HEK293 (cell line): ENCODE measurements around the gene GALNT10.

Source experiments
- CTCF ChIA-PET: fragments of 350-600 bp; formaldehyde crosslinking; extraction: SDS; loops from one replicate; lab custom pipeline; 2021; ENCODE audit warnings: antibody characterized with exemption; lab: Yijun Ruan, JAX
- POLR2A ChIA-PET: fragments of 300-600 bp; formaldehyde crosslinking; extraction: SDS; loops from one replicate; lab custom pipeline; 2020; ENCODE audit warnings: antibody characterized with exemption, inconsistent platforms; lab: Yijun Ruan, JAX
- H3K27ac ChIP-seq: fragments of 200-500 bp; sonication (Bioruptor generic); 2 replicates; pipeline ENCODE4 v1.5.1; 2014; ENCODE audit warnings: low read depth, low read length, control low read depth, inconsistent platforms; ENCODE audit errors: extremely low read depth
- H3K36me3 ChIP-seq, 2 experiments: fragments of 200-500 bp in 1 of 2; sonication (Bioruptor generic) in 1 of 2; 1 replicate in 1 of 2; 2 replicates in 1 of 2; pipeline ENCODE4 v1.5.1; 2014 to 2017; ENCODE audit warnings: inconsistent platforms in 2 of 2, low read length in 2 of 2; ENCODE audit not compliant: control insufficient read depth in 2 of 2, insufficient read depth in 1 of 2
- H3K4me1 ChIP-seq: fragments of 200-500 bp; sonication (Bioruptor generic); 2 replicates; pipeline ENCODE4 v1.5.1; 2014; ENCODE audit warnings: mild to moderate bottlenecking, low read length, inconsistent platforms; ENCODE audit not compliant: control insufficient read depth, insufficient read depth
- H3K4me3 ChIP-seq: 2 replicates; pipeline ENCODE4 v1.5.1; 2011; ENCODE audit warnings: low read depth, mild to moderate bottlenecking, control low read depth, low read length, moderate library complexity
- H3K9me3 ChIP-seq: fragments of 200-500 bp; sonication (Bioruptor generic); 2 replicates; pipeline ENCODE4 v1.5.1; 2014; ENCODE audit warnings: low read depth, low read length, inconsistent platforms; ENCODE audit not compliant: control insufficient read depth, insufficient read depth
- SP7 ChIP-seq: fragments of 450-650 bp; formaldehyde crosslinking; IDR thresholded peaks from 2 replicates; pipeline ENCODE4 v1.5.1; 2016; ENCODE audit warnings: missing biosample characterization, missing genetic modification characterization
- ZBTB17 ChIP-seq: fragments of 450-650 bp; formaldehyde crosslinking; IDR thresholded peaks from 2 replicates; pipeline ENCODE4 v1.5.1; 2016; ENCODE audit warnings: missing biosample characterization, missing genetic modification characterization
- ZFP41 ChIP-seq: fragments of 450-650 bp; formaldehyde crosslinking; IDR thresholded peaks from 2 replicates; pipeline ENCODE4 v1.5.1; 2016; ENCODE audit warnings: missing biosample characterization, missing genetic modification characterization, borderline replicate concordance
- ZNF121 ChIP-seq: fragments of 450-650 bp; formaldehyde crosslinking; IDR thresholded peaks from 2 replicates; pipeline ENCODE4 v1.5.1; 2016; ENCODE audit warnings: missing biosample characterization, missing genetic modification characterization
- ZNF2 ChIP-seq: fragments of 450-650 bp; formaldehyde crosslinking; IDR thresholded peaks from 2 replicates; pipeline ENCODE4 v1.5.1; 2016; ENCODE audit warnings: missing biosample characterization, missing genetic modification characterization
- ZNF350 ChIP-seq: fragments of 450-650 bp; formaldehyde crosslinking; IDR thresholded peaks from 2 replicates; pipeline ENCODE4 v1.5.0; 2017; ENCODE audit warnings: missing biosample characterization, mild to moderate bottlenecking, missing genetic modification characterization
- ZNF366 ChIP-seq: fragments of 450-650 bp; formaldehyde crosslinking; conservative IDR thresholded peaks from 2 replicates; pipeline ENCODE4 v1.5.1; 2016; ENCODE audit warnings: missing biosample characterization, missing genetic modification characterization
- ZNF514 ChIP-seq: fragments of 450-650 bp; formaldehyde crosslinking; IDR thresholded peaks from 2 replicates; pipeline ENCODE4 v1.5.1; 2016; ENCODE audit warnings: missing biosample characterization, missing genetic modification characterization
- ZNF549 ChIP-seq: fragments of 450-650 bp; IDR thresholded peaks from 2 replicates; pipeline ENCODE4 v1.5.1; 2018; ENCODE audit warnings: missing biosample characterization, missing genetic modification characterization, mild to moderate bottlenecking, inconsistent platforms, moderate library complexity
- ZNF560 ChIP-seq: fragments of 450-650 bp; formaldehyde crosslinking; IDR thresholded peaks from 2 replicates; pipeline ENCODE4 v1.5.1; 2017; ENCODE audit warnings: missing biosample characterization, missing genetic modification characterization, borderline replicate concordance
- ZNF571 ChIP-seq: fragments of 450-650 bp; formaldehyde crosslinking; IDR thresholded peaks from 2 replicates; pipeline ENCODE4 v1.5.0; 2017; ENCODE audit warnings: missing biosample characterization, missing genetic modification characterization
- ZNF785 ChIP-seq: fragments of 450-650 bp; formaldehyde crosslinking; IDR thresholded peaks from 2 replicates; pipeline ENCODE4 v1.5.1; 2016; ENCODE audit warnings: missing biosample characterization, missing genetic modification characterization
- ZNF792 ChIP-seq: fragments of 450-650 bp; formaldehyde crosslinking; IDR thresholded peaks from 2 replicates; pipeline ENCODE4 v1.5.1; 2016; ENCODE audit warnings: missing biosample characterization, missing genetic modification characterization
- ZNF843 ChIP-seq: fragments of 450-650 bp; formaldehyde crosslinking; IDR thresholded peaks from 2 replicates; pipeline ENCODE4 v1.5.1; 2016; ENCODE audit warnings: missing biosample characterization, missing genetic modification characterization
- TF ChIP-seq, protein P1 (sequence below): fragments of 450-650 bp; formaldehyde crosslinking; IDR thresholded peaks from 2 replicates; pipeline ENCODE4 v1.5.1; 2016; ENCODE audit warnings: missing biosample characterization, missing genetic modification characterization
- TF ChIP-seq, protein P2 (sequence below): fragments of 450-650 bp; formaldehyde crosslinking; conservative IDR thresholded peaks from 2 replicates; pipeline ENCODE4 v1.5.1; 2016; ENCODE audit warnings: low read depth, missing biosample characterization, missing genetic modification characterization
- TF ChIP-seq, protein P3 (sequence below): fragments of 450-650 bp; formaldehyde crosslinking; IDR thresholded peaks from 2 replicates; pipeline ENCODE4 v1.5.1; 2017; ENCODE audit warnings: missing biosample characterization, missing genetic modification characterization
- TF ChIP-seq, protein P4 (sequence below): fragments of 450-650 bp; formaldehyde crosslinking; IDR thresholded peaks from 2 replicates; pipeline ENCODE4 v1.5.1; 2016; ENCODE audit warnings: missing biosample characterization, missing genetic modification characterization
- TF ChIP-seq, protein P5 (sequence below): fragments of 450-650 bp; formaldehyde crosslinking; IDR thresholded peaks from 2 replicates; pipeline ENCODE4 v1.5.1; 2017; ENCODE audit warnings: missing biosample characterization, missing genetic modification characterization

The GALNT10 gene

DNA sequence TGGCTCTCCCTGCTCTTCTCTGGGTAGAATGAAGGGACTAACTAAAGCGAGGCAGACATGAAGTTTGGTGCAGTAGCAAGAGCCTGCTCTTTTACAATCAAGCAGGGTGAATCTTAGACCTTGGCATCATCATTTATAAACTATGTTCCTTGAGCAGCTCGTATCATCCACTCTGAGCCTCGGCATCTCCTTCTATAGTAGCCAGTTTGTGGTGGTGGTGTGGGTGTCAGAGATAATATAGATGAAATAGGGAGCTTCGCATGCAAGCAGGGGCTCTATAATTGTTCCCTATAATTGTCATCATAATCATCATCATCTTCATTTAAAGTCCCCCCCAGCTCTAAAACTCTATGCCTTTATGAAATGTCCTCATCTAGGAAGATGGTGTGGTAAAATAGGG lies 182.8 kb downstream of the GALNT10 start:
- no peaks in the 10 kb centered on the region for H3K4me1 ChIP-seq
- POLR2A ChIA-PET = no interaction called here
- CTCF ChIA-PET = interaction anchor here (0.5 to 2.1 kb wide), 2 partner anchors 32 to 143 kb away, joined by 3 to 6 read pairs; no protein-coding TSS in a partner anchor

DNA sequence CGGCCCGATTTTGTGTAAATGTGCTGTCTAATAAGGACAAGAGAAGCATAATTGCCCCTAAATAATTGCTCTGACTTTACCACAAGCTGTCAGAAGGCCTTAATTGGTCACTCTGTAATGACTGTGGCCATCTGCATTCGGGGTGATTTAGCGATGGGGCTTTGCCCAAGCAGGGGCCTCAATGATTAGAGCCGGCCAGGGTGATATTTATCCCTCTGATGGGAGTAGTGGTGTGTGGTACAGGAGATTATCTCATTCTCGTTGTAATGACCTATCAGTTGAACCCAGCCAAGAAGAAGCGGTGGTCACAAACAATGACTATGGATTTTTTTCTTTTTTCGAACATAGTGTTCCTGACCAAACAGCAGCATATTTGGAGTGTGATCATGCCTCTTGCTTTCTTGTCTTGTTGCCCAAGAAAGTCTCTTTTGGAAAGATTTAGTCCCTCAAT lies 183.2 kb downstream of the GALNT10 start:
- no peaks in the 10 kb centered on the region for H3K36me3 ChIP-seq
- no peaks in the 10 kb centered on the region for H3K4me1 ChIP-seq
- no peak for TF ChIP-seq ZNF514 (tag by site-specific recombination)
- no peak for TF ChIP-seq ZNF560 (tag by site-specific recombination)
- TF ChIP-seq ZNF2 (tag by site-specific recombination) = no peak
- TF ChIP-seq, protein P1, sequence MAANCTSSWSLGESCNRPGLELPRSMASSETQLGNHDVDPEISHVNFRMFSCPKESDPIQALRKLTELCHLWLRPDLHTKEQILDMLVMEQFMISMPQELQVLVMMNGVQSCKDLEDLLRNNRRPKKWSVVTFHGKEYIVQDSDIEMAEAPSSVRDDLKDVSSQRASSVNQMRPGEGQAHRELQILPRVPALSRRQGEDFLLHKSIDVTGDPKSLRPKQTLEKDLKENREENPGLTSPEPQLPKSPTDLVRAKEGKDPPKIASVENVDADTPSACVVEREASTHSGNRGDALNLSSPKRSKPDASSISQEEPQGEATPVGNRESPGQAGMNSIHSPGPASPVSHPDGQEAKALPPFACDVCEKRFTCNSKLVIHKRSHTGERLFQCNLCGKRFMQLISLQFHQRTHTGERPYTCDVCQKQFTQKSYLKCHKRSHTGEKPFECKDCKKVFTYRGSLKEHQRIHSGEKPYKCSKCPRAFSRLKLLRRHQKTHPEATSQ (tag by site-specific recombination) = no peak
- H3K9me3 ChIP-seq = no peaks in the 10 kb centered on the region
- ChIA-PET CTCF (interaction anchor here (0.5 to 2.1 kb wide), 2 partner anchors 32 to 144 kb away, joined by 3 to 6 read pairs; no protein-coding TSS in a partner anchor), POLR2A (no interaction called here)
- H3K27ac ChIP-seq = no peak overlapping the region
- H3K4me3 ChIP-seq = no peak overlapping the region

More for the DNA sequence above, 182.8 kb downstream of the GALNT10 start:
- H3K9me3 ChIP-seq = no peaks in the 10 kb centered on the region
- no peak overlapping the region for H3K4me3 ChIP-seq
- TF ChIP-seq ZNF366 (tag by site-specific recombination) (no peak), ZFP41 (no peak), ZBTB17 (tag by site-specific recombination) (no peak), ZNF571 (no peak), ZNF121 (tag by site-specific recombination) (no peak), ZNF792 (tag by site-specific recombination) (no peak), ZNF549 (tag by site-specific recombination) (no peak)
- TF ChIP-seq, protein P2, sequence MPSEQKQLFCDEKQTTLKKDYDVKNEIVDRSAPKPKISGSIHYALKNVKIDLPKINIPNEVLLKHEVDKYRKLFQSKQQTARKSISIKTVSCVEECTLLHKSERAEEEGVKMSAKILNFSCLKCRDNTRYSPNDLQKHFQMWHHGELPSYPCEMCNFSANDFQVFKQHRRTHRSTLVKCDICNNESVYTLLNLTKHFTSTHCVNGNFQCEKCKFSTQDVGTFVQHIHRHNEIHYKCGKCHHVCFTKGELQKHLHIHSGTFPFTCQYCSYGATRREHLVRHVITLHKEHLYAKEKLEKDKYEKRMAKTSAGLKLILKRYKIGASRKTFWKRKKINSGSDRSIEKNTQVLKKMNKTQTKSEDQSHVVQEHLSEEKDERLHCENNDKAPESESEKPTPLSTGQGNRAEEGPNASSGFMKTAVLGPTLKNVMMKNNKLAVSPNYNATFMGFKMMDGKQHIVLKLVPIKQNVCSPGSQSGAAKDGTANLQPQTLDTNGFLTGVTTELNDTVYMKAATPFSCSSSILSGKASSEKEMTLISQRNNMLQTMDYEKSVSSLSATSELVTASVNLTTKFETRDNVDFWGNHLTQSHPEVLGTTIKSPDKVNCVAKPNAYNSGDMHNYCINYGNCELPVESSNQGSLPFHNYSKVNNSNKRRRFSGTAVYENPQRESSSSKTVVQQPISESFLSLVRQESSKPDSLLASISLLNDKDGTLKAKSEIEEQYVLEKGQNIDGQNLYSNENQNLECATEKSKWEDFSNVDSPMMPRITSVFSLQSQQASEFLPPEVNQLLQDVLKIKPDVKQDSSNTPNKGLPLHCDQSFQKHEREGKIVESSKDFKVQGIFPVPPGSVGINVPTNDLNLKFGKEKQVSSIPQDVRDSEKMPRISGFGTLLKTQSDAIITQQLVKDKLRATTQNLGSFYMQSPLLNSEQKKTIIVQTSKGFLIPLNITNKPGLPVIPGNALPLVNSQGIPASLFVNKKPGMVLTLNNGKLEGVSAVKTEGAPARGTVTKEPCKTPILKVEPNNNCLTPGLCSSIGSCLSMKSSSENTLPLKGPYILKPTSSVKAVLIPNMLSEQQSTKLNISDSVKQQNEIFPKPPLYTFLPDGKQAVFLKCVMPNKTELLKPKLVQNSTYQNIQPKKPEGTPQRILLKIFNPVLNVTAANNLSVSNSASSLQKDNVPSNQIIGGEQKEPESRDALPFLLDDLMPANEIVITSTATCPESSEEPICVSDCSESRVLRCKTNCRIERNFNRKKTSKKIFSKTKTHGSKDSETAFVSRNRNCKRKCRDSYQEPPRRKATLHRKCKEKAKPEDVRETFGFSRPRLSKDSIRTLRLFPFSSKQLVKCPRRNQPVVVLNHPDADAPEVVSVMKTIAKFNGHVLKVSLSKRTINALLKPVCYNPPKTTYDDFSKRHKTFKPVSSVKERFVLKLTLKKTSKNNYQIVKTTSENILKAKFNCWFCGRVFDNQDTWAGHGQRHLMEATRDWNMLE (tag by site-specific recombination) = no peak
- TF ChIP-seq, protein P3, sequence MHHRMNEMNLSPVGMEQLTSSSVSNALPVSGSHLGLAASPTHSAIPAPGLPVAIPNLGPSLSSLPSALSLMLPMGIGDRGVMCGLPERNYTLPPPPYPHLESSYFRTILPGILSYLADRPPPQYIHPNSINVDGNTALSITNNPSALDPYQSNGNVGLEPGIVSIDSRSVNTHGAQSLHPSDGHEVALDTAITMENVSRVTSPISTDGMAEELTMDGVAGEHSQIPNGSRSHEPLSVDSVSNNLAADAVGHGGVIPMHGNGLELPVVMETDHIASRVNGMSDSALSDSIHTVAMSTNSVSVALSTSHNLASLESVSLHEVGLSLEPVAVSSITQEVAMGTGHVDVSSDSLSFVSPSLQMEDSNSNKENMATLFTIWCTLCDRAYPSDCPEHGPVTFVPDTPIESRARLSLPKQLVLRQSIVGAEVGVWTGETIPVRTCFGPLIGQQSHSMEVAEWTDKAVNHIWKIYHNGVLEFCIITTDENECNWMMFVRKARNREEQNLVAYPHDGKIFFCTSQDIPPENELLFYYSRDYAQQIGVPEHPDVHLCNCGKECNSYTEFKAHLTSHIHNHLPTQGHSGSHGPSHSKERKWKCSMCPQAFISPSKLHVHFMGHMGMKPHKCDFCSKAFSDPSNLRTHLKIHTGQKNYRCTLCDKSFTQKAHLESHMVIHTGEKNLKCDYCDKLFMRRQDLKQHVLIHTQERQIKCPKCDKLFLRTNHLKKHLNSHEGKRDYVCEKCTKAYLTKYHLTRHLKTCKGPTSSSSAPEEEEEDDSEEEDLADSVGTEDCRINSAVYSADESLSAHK (tag by site-specific recombination) = no peak
- no peak overlapping the region for H3K27ac ChIP-seq
- no peaks in the 10 kb centered on the region for H3K36me3 ChIP-seq

DNA sequence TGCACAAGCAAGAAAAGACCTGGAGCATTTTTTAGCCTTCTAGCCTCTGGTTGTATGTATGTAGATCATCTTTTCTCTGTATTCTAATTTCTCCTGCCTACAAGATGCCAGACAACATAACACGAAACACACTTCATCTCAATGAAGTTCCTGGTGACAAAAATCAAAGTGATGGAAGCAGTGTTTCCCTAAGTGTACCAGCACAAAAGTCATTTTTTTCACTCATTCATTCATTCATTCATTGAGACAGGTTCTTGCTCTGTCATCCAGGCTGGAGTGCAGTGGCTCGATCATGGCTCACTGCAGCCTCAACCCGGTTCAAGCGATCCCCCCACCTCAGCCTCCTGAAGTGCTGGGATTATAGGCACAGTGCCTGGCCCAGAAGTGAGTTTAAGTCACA lies 183.7 kb downstream of the GALNT10 start:
- POLR2A ChIA-PET = no interaction called here
- no peaks in the 10 kb centered on the region for H3K4me1 ChIP-seq
- H3K36me3 ChIP-seq = no peaks in the 10 kb centered on the region
- H3K4me3 ChIP-seq = no peak overlapping the region
- H3K9me3 ChIP-seq = no peaks in the 10 kb centered on the region
- CTCF ChIA-PET = interaction anchor here (0.5 to 0.6 kb wide), 3 partner anchors 9 to 338 kb away, joined by 3 read pairs; no protein-coding TSS in a partner anchor
- H3K27ac ChIP-seq = no peak overlapping the region
- TF ChIP-seq ZNF785 (tag by site-specific recombination) (no peak), ZNF843 (no peak), ZNF350 (tag by site-specific recombination) (no peak), SP7 (tag by site-specific recombination) (no peak)
- TF ChIP-seq, protein P4, sequence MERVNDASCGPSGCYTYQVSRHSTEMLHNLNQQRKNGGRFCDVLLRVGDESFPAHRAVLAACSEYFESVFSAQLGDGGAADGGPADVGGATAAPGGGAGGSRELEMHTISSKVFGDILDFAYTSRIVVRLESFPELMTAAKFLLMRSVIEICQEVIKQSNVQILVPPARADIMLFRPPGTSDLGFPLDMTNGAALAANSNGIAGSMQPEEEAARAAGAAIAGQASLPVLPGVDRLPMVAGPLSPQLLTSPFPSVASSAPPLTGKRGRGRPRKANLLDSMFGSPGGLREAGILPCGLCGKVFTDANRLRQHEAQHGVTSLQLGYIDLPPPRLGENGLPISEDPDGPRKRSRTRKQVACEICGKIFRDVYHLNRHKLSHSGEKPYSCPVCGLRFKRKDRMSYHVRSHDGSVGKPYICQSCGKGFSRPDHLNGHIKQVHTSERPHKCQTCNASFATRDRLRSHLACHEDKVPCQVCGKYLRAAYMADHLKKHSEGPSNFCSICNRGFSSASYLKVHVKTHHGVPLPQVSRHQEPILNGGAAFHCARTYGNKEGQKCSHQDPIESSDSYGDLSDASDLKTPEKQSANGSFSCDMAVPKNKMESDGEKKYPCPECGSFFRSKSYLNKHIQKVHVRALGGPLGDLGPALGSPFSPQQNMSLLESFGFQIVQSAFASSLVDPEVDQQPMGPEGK (tag by site-specific recombination) = no peak
- TF ChIP-seq, protein P5, sequence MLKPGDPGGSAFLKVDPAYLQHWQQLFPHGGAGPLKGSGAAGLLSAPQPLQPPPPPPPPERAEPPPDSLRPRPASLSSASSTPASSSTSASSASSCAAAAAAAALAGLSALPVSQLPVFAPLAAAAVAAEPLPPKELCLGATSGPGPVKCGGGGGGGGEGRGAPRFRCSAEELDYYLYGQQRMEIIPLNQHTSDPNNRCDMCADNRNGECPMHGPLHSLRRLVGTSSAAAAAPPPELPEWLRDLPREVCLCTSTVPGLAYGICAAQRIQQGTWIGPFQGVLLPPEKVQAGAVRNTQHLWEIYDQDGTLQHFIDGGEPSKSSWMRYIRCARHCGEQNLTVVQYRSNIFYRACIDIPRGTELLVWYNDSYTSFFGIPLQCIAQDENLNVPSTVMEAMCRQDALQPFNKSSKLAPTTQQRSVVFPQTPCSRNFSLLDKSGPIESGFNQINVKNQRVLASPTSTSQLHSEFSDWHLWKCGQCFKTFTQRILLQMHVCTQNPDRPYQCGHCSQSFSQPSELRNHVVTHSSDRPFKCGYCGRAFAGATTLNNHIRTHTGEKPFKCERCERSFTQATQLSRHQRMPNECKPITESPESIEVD (tag by site-specific recombination) = no peak
